ENCODE results near the gene ZFAND4. TPM values are rescaled to one million over a fixed set of nuclear protein-coding genes. Genes with fewer than 3 reads are reported as not detected.
A peak's percentile ranks its signal among the peaks of the same experiment; 100 is the strongest.

The ZFAND4 gene
- total RNA-seq, 1 experiment from 2014 or later = 5.0 TPM

- intact Hi-C loops (cut with micrococcal nuclease) = no loop called here
- Mint-ChIP-seq H3K27me3 (ENCODE audit: insufficient read depth, unreplicated experiment) (no peaks in the 10 kb centered on the region), H3K9me3 (ENCODE audit: unreplicated experiment) (no peaks in the 10 kb centered on the region), H3K4me3 (ENCODE audit: unreplicated experiment) (no peak overlapping the region), H3K4me1 (ENCODE audit: insufficient read depth, unreplicated experiment) (no peaks in the 10 kb centered on the region), H3K27ac (ENCODE audit: low read depth, unreplicated experiment) (no peak overlapping the region), H3K36me3 (ENCODE audit: insufficient read depth, unreplicated experiment) (peaks cover 25% of the 10 kb centered on the region)
- ChIA-PET CTCF (no interaction called here), POLR2A (no interaction called here)
- TF ChIP-seq, protein P1, sequence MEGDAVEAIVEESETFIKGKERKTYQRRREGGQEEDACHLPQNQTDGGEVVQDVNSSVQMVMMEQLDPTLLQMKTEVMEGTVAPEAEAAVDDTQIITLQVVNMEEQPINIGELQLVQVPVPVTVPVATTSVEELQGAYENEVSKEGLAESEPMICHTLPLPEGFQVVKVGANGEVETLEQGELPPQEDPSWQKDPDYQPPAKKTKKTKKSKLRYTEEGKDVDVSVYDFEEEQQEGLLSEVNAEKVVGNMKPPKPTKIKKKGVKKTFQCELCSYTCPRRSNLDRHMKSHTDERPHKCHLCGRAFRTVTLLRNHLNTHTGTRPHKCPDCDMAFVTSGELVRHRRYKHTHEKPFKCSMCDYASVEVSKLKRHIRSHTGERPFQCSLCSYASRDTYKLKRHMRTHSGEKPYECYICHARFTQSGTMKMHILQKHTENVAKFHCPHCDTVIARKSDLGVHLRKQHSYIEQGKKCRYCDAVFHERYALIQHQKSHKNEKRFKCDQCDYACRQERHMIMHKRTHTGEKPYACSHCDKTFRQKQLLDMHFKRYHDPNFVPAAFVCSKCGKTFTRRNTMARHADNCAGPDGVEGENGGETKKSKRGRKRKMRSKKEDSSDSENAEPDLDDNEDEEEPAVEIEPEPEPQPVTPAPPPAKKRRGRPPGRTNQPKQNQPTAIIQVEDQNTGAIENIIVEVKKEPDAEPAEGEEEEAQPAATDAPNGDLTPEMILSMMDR (IDR thresholded peaks at IDR 0.05; ENCODE audit: unreplicated experiment) = no peak
- no peak for DNase-seq (ENCODE audit: unreplicated experiment)
- BruUV-seq (replicated peaks) = no TSS peak
Observed at GRCh38 chr10:45625879-45626278, 46.7 kb downstream of the ZFAND4 start.

- no TSS peak for BruUV-seq (replicated peaks)
- POLR2A ChIA-PET = no interaction called here
Observed at GRCh38 chr10:45624724-45625123, 47.8 kb downstream of the ZFAND4 start.

DNA sequence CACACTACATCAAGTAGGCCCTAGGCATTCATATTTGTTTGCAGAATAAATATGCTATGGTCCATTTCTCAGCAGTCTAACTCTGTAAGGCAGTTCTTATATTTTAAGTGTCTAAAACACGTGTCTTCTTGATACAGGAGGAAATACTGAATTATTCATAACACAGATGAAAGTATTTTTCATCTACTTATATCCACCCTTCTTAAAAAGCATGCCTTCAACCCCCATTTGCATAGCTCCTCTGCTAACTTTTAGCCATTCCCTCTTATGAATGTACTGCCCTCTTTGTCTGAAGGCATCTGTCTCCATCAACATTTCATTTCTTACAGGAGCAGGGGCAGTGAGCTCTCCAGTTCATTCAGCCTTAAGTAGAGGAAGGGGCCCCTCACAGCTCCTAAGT, 57.7 kb downstream of the ZFAND4 start:
- ChIA-PET CTCF (no interaction called here), POLR2A (interaction anchor here (0.7 kb wide), 1 partner anchor 134 kb away, joined by 4 read pairs; no protein-coding TSS in a partner anchor)
- H3K27me3 Mint-ChIP-seq (ENCODE audit: insufficient read depth, unreplicated experiment) = no peaks in the 10 kb centered on the region
- H3K36me3 Mint-ChIP-seq (ENCODE audit: insufficient read depth, unreplicated experiment) = peaks cover 20% of the 10 kb centered on the region
- H3K9me3 Mint-ChIP-seq (ENCODE audit: unreplicated experiment) = no peaks in the 10 kb centered on the region
- intact Hi-C loops (cut with micrococcal nuclease) = no loop called here
- H3K27ac Mint-ChIP-seq (ENCODE audit: low read depth, unreplicated experiment) = no peak overlapping the region
- no TSS peak for BruUV-seq (replicated peaks)
- no peak for DNase-seq (ENCODE audit: unreplicated experiment)
- no peak overlapping the region for H3K4me3 Mint-ChIP-seq (ENCODE audit: unreplicated experiment)
- TF ChIP-seq, protein P1 (IDR thresholded peaks at IDR 0.05; ENCODE audit: unreplicated experiment) = no peak
- H3K4me1 Mint-ChIP-seq (ENCODE audit: insufficient read depth, unreplicated experiment) = no peaks in the 10 kb centered on the region

More at GRCh38 chr10:45624724-45625123, 47.8 kb downstream of the ZFAND4 start:
- H3K9me3 Mint-ChIP-seq (ENCODE audit: unreplicated experiment) = no peaks in the 10 kb centered on the region
- intact Hi-C loops (cut with micrococcal nuclease) = no loop called here
- CTCF ChIA-PET = no interaction called here
- H3K4me1 Mint-ChIP-seq (ENCODE audit: insufficient read depth, unreplicated experiment) = no peaks in the 10 kb centered on the region
- H3K4me3 Mint-ChIP-seq (ENCODE audit: unreplicated experiment) = no peak overlapping the region
- peaks cover 19% of the 10 kb centered on the region for H3K36me3 Mint-ChIP-seq (ENCODE audit: insufficient read depth, unreplicated experiment)
- no peak overlapping the region for H3K27ac Mint-ChIP-seq (ENCODE audit: low read depth, unreplicated experiment)
- TF ChIP-seq, protein P1 (IDR thresholded peaks at IDR 0.05; ENCODE audit: unreplicated experiment) = no peak
- no peaks in the 10 kb centered on the region for H3K27me3 Mint-ChIP-seq (ENCODE audit: insufficient read depth, unreplicated experiment)
- DNase-seq (ENCODE audit: unreplicated experiment) = peak; percentile 46

DNA sequence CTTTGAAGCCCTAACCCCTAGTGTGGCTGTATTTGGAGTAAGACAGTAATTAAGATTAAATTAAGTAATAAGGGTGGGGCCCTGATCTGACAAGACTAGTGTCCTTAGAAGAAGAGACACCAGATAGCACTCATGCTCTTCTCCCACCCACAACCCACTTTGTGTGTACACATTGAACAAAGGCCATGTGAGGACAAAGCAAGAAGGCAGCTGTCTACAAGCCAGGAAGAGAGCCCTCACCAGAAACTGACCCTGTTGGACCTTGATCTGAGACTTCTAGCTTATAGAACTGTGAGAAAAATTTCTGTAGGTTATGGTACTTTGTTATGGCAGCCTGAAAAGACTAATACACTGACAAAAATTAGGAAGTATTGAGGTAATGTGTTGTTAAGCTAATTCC, 59.8 kb downstream of the ZFAND4 start:
- BruUV-seq (replicated peaks) = no TSS peak
- ChIA-PET POLR2A (no interaction called here), CTCF (no interaction called here)
- Mint-ChIP-seq H3K9me3 (ENCODE audit: unreplicated experiment) (no peaks in the 10 kb centered on the region), H3K27ac (ENCODE audit: low read depth, unreplicated experiment) (no peak overlapping the region), H3K27me3 (ENCODE audit: insufficient read depth, unreplicated experiment) (no peaks in the 10 kb centered on the region), H3K4me1 (ENCODE audit: insufficient read depth, unreplicated experiment) (no peaks in the 10 kb centered on the region), H3K36me3 (ENCODE audit: insufficient read depth, unreplicated experiment) (peaks cover 20% of the 10 kb centered on the region), H3K4me3 (ENCODE audit: unreplicated experiment) (no peak overlapping the region)
- TF ChIP-seq, protein P1 (IDR thresholded peaks at IDR 0.05; ENCODE audit: unreplicated experiment) = no peak
- no peak for DNase-seq (ENCODE audit: unreplicated experiment)
- intact Hi-C loops (cut with micrococcal nuclease) = no loop called here

All from MCF 10A (cell line).